ENCODE results near the gene PPP5C.
"Not testable (repeated sequence)": the region's sequence is repeated elsewhere in the genome, so short reads cannot be mapped to it uniquely, and the experiment has no call there.

Gene PPP5C

DNA sequence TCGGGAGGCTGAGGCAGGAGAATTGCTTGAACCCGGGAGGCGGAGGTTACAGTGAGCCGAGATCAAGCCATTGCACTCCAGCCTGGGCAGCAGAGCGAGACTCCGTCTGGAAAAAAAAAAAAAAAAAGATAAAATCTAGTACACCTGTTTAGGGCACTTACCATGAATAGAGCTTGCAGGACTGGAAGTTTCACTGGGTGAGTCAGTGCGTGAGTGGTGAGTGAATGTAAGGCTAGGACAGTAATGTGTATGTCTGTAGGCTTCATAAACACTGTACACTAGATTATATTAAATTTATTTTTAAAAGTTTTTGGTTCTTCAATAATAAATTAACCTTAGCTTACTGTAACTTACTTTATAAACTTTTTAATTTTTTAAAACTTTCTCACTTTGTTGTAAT is 22.9 kb downstream of the PPP5C start:
- Mint-ChIP-seq H3K4me3 (no peak overlapping the region), H3K4me1 (peaks cover 39% of the 10 kb centered on the region), H3K9me3 (no peaks in the 10 kb centered on the region), H3K27me3 (no peaks in the 10 kb centered on the region), H3K27ac (no peak overlapping the region)
- DNase-seq (no peak), ATAC-seq (no peak)

DNA sequence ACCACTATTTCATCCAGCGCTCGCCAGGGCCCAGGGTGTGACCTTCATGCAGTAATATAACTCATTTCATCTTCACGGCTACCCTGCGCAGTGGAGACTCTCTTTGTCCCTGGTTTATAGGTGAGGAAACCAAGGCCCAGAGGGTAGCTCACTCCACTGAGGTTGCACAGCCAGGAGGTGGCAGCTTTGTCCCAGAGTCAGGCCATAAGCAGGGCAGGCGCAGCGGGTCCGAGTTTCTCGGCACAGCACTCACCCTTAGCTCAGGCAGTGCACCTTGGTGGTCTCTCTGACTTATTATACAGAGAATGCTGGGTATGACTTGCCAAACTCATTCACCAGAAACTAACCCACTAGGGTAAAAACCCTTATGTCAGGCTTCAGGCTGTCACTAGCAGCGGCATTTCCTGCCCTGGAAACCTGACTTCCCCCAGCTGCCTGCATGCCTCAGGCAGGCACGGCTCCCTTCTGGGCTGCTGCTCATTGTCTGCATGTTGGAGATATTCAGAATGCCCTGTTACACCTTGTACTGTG is 24.5 kb downstream of the PPP5C start:
- no peaks in the 10 kb centered on the region for H3K27me3 Mint-ChIP-seq
- no peak for DNase-seq
- H3K27ac Mint-ChIP-seq = peak overlapping the region in 1 of 2 donors; percentile 35
- H3K4me1 Mint-ChIP-seq = peaks cover 31% of the 10 kb centered on the region
- no peak overlapping the region for H3K4me3 Mint-ChIP-seq
- H3K9me3 Mint-ChIP-seq = no peaks in the 10 kb centered on the region
- ATAC-seq = peak; percentile 81

DNA sequence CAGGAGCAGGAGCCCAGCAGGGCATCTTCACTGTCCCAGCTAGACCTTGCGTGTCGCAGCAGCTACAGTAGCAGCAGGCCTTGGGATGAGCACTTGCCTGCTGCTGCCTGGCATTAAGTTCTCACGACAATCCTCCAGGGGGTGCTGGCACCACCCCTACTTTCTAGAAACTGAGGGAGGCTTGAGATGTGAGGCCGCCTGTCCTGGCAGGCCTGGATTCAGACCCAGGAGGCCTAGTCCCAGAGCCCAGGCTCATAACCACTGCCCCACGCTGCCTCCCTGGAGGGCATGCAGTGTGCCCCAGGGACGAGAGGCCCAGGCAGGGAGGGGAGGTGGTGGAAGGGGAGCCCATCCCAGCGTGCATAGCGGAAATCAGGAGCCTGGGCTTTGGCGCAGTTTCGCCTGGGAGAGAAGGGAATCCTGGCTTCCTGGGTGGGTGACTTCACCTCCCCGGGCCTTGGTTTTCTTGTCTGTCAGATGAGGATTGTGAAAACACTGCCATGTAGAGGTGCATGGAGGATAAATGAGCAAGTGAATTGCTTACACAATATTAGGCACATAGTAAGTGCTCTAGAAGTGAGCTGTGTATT is 26.1 kb downstream of the PPP5C start:
- Mint-ChIP-seq H3K27ac (peak overlapping the region; percentile 13 to 57), H3K9me3 (no peaks in the 10 kb centered on the region), H3K4me1 (peaks cover 29% of the 10 kb centered on the region), H3K4me3 (no peak overlapping the region), H3K27me3 (no peaks in the 10 kb centered on the region)
- DNase-seq = no peak
- ATAC-seq = no peak

DNA sequence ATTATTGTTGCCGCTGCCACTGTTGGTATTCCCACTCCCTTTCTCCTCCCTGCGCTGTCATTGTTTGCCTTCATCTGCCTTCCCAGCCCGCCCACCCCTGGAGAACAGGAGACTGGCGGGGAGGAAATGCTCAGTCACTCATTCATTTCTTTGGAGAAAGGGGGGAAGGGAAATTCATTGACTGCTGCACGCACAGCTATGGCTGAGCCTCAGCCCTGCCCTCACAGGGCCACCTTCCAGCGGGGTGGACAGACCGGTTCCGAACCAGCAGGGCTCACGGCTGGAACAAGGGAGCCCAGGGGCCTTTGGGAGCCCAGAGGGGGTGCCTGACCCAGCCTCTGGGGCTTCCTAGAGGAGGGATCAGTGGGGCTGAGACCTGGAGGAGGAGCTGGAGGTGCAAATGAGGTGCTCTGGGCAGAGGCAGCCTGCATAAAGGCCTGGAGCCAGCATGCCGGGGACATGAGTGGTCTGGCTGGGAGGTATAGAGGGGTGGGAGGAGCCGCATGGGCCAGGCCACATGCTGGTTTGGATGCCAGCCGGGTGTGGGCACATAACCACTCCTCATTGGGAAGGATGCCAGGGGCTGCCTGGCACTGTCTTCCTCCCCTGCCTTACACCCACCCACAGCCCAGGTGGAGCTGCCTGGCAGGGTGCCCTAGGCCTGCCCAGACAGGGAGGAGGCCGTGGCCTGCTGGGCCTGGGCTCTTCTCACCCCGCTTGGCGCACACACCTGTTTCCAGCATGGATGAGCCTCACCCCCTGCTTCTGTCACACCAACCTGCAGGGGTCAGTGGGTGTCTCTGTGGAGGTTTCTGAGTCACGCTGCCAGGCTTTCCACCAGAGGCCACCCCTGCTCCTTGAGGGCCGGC is 26.8 kb downstream of the PPP5C start:
- H3K4me3 Mint-ChIP-seq = no peak overlapping the region
- H3K27ac Mint-ChIP-seq = peak overlapping the region in 1 of 2 donors; percentile 74
- ATAC-seq (no peak), DNase-seq (no peak)
- peaks cover 28% of the 10 kb centered on the region for H3K4me1 Mint-ChIP-seq
- H3K27me3 Mint-ChIP-seq = no peaks in the 10 kb centered on the region
- no peaks in the 10 kb centered on the region for H3K9me3 Mint-ChIP-seq

DNA sequence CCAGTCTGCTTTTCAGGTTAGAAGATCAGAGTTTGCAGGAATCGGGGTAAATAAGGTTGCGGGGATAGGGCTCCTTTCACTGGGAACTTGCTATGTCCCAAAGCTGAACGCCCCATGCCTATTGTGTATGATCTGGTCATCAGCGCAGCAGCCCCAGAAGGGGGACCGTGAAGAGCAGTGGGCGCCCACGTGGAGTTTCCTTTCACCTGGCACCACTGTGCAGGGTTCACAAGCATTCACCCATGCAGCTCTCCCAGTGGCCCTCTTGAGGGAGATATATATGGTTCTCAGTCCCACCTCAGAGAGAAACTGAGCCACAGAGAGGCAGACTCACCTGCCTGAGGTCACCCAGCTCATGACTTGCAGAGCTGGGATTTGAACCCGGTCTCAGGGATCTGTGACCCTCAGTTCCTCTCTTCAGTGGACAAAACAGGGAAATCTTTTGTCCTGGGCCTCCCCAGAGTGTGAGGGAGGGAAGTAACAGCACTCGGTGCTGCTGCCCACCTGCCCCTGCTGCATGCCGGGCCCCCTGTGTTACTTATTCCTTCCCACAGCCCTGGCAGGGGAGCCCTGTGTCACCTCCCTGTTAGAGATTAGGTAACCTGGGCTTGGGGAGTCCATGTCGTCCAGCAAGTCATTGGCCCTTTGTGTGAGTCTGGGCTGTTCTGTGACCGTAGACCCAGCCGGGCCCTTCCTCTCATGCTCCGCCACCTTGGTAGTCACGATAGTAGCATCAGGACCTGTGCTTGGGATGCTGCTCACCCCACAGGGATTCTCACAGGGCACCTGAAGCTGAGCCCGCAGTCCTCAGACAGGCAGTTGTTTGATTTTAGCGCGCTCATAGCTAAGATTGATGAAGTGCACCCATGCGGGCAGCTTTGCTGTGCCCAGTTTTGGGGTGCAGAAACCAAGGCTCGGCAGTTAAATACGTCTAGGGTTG is 27.9 kb downstream of the PPP5C start:
- H3K9me3 Mint-ChIP-seq = no peaks in the 10 kb centered on the region
- no peak overlapping the region for H3K4me3 Mint-ChIP-seq
- H3K27me3 Mint-ChIP-seq = no peaks in the 10 kb centered on the region
- no peak for ATAC-seq
- DNase-seq = no peak
- H3K4me1 Mint-ChIP-seq = peaks cover 19% of the 10 kb centered on the region
- no peak overlapping the region for H3K27ac Mint-ChIP-seq

DNA sequence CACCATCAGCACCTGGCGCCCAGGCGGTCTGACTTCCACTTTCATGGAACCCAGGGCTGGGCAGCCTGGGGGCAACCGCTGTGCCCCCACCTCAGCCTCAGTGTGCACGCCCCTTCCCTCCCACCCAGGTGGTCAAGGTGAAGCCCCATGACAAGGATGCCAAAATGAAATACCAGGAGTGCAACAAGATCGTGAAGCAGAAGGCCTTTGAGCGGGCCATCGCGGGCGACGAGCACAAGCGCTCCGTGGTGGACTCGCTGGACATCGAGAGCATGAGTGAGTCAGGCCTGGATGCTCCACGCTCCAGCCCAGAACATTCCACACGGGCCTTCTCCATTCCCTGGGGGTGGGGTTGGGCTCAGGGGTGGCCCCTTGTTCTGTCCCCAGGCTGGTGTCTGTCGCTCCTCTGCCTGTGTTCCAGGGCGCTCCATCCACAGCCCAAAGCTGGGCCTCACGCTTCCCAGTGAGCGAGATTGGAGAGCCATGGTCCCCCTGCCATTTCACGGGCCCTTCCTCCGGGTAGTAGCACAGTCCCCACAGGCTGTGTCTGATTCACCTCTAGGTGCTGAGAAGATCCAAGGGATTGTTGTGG is 28.7 kb downstream of the PPP5C start:
- H3K9me3 Mint-ChIP-seq = not testable (repeated sequence)

DNA sequence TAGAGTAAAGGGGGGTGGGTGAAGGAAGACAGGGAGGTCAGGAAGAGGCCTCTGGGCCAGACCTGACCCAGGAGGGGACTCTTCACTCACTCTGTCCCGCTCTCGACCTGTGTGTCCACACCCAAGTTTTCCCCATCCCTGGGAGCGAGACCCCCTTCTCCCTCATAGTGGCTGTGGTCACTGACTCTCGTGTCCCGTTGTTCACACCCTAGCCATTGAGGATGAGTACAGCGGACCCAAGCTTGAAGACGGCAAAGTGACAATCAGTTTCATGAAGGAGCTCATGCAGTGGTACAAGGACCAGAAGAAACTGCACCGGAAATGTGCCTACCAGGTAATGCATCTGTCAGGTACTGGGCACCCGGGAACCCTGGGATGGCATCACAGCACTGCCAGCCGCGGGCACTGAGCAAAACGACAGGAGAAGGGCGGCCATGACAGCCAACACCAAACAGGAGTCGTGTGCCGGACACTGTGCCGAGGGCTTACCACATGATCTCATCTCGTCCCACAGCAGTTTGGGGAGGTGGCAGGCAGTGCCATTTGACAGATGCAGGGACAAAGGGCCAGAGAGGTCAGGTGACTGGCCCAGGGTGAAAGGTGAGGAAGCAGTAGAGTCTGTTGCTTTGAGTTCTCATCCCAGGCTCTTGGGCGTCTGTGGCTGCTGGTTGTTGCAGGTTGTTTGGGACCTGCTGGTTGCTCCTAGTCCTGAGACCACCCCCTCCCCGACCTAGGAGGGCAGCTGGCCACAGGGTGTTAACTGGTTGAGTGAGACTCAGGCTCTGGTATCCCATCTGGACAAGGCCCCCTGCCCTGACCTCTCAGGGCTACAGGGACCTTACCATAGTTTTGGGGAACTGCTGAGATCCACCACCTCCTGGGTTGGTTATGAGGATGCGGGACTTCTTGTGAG is 29.6 kb downstream of the PPP5C start:
- Mint-ChIP-seq H3K4me1 (peaks cover 5% of the 10 kb centered on the region), H3K4me3 (no peak overlapping the region), H3K9me3 (no peaks in the 10 kb centered on the region), H3K27me3 (no peaks in the 10 kb centered on the region), H3K27ac (no peak overlapping the region)
- DNase-seq (peak in 1 of 2 donors; percentile 6), ATAC-seq (no peak)

More for the DNA sequence above, 28.7 kb downstream of the PPP5C start:
- Mint-ChIP-seq H3K4me1 (peaks cover 14% of the 10 kb centered on the region), H3K27ac (peak overlapping the region in 1 of 2 donors; percentile 7)
- H3K27me3 Mint-ChIP-seq, ATAC-seq, DNase-seq, H3K4me3 Mint-ChIP-seq: not testable (repeated sequence)

DNA sequence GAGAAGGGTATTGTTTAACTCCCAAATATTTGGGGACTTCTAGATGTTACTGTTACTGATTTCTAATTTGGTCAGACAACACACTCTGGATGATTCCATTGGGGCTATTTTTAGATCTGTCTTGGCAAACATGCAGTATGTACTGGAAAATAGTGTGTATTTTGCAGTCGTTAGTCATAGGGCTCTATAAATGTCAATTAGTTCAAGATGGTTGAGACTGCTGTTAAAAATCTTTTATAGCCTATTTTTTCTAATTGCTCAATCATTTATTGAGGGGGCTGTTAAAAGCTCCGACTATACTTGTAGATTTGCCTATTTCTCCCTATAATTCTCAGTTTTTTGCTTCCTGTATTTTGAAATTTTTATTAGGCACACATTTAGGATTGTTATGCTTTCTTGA is 31.4 kb downstream of the PPP5C start:
- Mint-ChIP-seq H3K27ac (no peak overlapping the region), H3K9me3 (no peaks in the 10 kb centered on the region), H3K4me1 (no peaks in the 10 kb centered on the region), H3K4me3 (no peak overlapping the region), H3K27me3 (no peaks in the 10 kb centered on the region)
- no peak for ATAC-seq
- DNase-seq = no peak

DNA sequence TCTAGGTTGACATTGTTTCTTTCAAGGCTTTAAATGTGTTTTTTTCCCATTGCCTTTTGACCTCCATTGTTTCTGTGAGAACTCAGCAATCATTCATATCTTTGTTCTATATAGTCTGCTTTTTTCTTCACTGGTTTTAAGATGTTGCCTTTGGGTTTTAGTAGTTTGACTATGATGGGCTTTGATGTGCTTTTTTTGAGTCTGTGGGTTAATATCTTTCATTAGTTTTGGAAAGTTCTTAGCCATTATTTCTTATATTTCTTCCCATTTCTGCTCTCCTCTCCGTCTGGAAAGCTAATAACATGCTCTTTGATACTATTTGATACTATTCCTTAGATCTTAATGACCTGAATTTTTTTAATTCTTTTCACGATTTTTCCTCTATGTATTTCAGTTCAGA is 33.8 kb downstream of the PPP5C start:
- Mint-ChIP-seq H3K4me3 (no peak overlapping the region), H3K27ac (no peak overlapping the region), H3K9me3 (no peaks in the 10 kb centered on the region), H3K4me1 (no peaks in the 10 kb centered on the region), H3K27me3 (no peaks in the 10 kb centered on the region)
- ATAC-seq = no peak
- DNase-seq = no peak

DNA sequence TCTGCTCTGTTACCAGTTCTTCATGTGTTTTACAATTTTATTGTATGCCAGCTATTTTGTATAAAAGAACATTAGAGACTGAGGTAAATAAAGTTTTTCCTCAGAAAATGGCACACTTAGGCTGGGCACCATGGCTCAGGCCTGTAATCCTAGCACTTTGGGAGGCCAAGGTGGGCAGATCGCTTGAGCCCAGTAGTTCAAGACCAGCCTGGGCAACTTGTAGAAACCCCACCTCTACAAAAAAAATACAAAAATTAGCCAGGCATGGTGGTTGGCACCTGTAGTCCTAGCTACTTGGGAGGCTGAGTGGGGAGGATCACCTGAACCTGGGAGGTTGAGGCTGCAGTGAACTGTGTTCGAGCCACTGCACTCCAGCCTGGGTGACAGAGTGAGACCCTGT is 34.5 kb downstream of the PPP5C start:
- Mint-ChIP-seq H3K27ac (no peak overlapping the region), H3K4me1 (no peaks in the 10 kb centered on the region), H3K4me3 (no peak overlapping the region), H3K9me3 (no peaks in the 10 kb centered on the region), H3K27me3 (no peaks in the 10 kb centered on the region)
- ATAC-seq (no peak), DNase-seq (no peak)

DNA sequence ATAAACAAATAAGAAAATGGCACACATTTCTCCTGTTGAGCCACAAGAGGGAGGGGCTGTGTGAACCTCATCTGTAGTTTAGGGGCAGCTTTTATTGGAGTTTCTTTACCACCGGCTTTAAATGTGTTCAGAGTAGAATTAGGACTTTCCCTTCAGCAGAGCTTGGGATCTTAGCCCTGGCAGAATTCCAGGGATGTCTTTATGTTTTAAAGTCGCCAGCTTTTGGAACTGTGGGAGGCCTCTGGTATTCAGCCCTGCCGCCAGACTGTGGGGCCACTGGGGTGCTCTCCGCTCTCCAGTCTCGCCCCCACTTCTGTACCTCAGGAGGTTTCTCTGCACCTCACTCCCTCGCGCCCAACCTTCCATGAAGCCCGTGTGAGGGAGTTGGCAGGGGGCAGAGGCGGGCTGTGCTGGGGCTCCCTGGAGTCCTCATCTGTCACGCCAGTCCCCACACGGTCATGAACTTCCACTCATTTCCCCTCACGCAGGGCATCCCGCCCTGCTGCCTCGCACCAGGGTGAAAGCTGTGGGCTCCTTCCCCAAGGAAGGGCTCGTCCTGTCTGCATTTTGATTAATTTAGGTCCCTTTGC is 35.0 kb downstream of the PPP5C start:
- Mint-ChIP-seq H3K27ac (no peak overlapping the region), H3K9me3 (no peaks in the 10 kb centered on the region), H3K4me1 (no peaks in the 10 kb centered on the region), H3K27me3 (no peaks in the 10 kb centered on the region), H3K4me3 (no peak overlapping the region)
- no peak for ATAC-seq
- DNase-seq = no peak

DNA sequence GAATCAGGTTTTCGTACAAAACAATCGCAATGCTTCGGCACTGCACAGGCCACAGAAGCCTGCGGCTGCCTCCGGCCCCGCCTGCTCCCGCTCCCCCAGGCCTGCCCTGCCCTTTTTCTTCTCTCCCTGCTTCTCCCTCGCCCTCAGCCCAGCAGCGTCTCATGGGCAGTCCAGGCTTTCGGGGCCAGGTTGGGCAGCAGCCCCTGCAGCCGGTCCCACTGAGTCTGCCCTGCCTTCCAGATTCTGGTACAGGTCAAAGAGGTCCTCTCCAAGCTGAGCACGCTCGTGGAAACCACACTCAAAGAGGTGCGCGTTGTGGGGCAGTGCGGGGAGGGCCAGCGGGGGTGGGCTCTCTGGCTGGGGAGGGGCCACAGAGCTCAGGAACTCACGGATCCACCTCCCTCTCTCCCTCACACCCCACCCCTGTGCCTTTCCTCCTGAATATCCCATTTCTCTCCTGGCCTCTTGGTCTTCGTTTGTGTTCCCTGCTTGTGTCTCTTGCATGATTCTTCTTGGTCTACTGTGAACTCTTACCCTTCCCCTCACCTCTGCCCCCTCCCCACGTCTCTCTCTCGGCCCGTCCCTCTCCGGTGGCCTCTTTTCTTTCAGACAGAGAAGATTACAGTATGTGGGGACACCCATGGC is 36.4 kb downstream of the PPP5C start:
- Mint-ChIP-seq H3K4me1 (no peaks in the 10 kb centered on the region), H3K27ac (no peak overlapping the region), H3K9me3 (no peaks in the 10 kb centered on the region), H3K4me3 (no peak overlapping the region), H3K27me3 (no peaks in the 10 kb centered on the region)
- DNase-seq = peak in 1 of 2 donors; percentile 4
- no peak for ATAC-seq

DNA sequence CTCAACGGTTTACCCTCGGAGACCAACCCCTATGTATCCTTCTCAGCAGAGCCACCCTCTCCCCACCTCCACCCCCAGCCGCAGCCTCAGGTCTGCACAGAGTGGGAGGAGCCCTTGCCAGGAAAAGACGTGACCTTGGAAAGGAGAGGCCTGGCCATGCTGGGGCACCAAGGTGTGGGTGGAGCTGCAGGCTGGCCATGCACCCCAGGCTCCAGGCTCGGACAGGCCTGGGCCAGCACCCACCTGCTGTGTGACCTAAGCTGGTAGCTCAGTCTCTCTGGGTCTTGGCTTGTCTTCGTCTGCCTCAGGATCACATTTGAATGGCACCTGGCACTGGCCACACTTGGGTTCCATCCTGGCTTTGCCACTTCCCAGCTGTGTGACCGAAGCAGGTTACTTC is 37.0 kb downstream of the PPP5C start:
- Mint-ChIP-seq H3K9me3 (no peaks in the 10 kb centered on the region), H3K4me3 (no peak overlapping the region), H3K27ac (no peak overlapping the region), H3K4me1 (no peaks in the 10 kb centered on the region), H3K27me3 (no peaks in the 10 kb centered on the region)
- ATAC-seq (no peak), DNase-seq (peak in 1 of 2 donors; percentile 8)

DNA sequence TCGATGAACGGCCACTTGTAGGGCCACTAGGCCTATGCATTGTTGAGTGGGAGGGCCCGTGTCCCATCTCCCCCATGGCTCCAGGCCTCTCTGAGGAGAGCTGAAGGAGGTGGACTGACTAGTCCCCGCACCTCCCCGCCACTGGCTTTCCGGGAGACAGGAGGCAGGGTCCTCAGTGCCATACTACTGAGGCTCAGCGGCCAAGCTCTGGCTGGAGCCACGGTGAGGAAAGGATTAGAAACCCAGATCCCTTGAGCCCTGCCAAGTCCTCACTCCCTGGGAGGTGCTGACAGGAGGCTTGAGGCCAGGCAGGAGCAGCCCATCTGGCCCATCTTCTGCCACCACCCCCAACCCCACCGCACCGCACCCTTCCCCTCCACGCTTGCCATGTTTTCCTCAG is 37.5 kb downstream of the PPP5C start:
- Mint-ChIP-seq H3K27ac (no peak overlapping the region), H3K9me3 (peaks cover 2% of the 10 kb centered on the region in 2 donors), H3K4me1 (no peaks in the 10 kb centered on the region), H3K4me3 (no peak overlapping the region), H3K27me3 (no peaks in the 10 kb centered on the region)
- peak in 1 of 2 donors; percentile 2 for DNase-seq
- ATAC-seq = no peak

All from stimulated activated naive CD8-positive, alpha-beta T cell treated with anti-CD3 and anti-CD28 coated beads, Interleukin-15, amount 100 ng/mL, for 72 hours (primary cell).